Central memory CD8-positive, alpha-beta T cell (primary cell): ENCODE results near the gene FAM107B.
A peak's percentile ranks its signal among the peaks of the same experiment; 100 is the strongest.

Experiments
- ATAC-seq: fragments of 150-1000 bp; cut with Tn5 transposase; replicated peaks from 2 replicates; pipeline ENCODE4 v1.10.0; 2022; ENCODE audit warnings: mild to moderate bottlenecking, moderate FRiP score, moderate number of reproducible peaks; ENCODE audit not compliant: poor library complexity, severe bottlenecking; ENCODE audit errors: extremely low read depth
- DNase-seq, 2 donors: peaks; one replicate each; pipeline ENCODE4 v3.0.0; 2021; ENCODE audit warnings: low spot score in 2 of 2
- H3K27ac Mint-ChIP-seq: one replicate; pipeline ENCODE4 v1.8.0; 2022; ENCODE audit warnings: low read depth, mild to moderate bottlenecking, moderate library complexity, mixed read lengths
- H3K27me3 Mint-ChIP-seq: one replicate; pipeline ENCODE4 v1.8.0; 2022; ENCODE audit warnings: mixed read lengths
- H3K36me3 Mint-ChIP-seq: one replicate; pipeline ENCODE4 v1.8.0; 2022; ENCODE audit warnings: mild to moderate bottlenecking, moderate library complexity, mixed read lengths; ENCODE audit not compliant: insufficient read depth
- H3K4me1 Mint-ChIP-seq: one replicate; pipeline ENCODE4 v1.8.0; 2022; ENCODE audit warnings: mixed read lengths
- H3K4me3 Mint-ChIP-seq: one replicate; pipeline ENCODE4 v1.8.0; 2022; ENCODE audit warnings: mild to moderate bottlenecking, moderate library complexity, mixed read lengths
- H3K9me3 Mint-ChIP-seq: one replicate; pipeline ENCODE4 v1.8.0; 2022; ENCODE audit warnings: mixed read lengths

Gene FAM107B

GRCh38 chr10:14803827-14804226, 29.1 kb upstream of the FAM107B start:
- ATAC-seq (no peak), DNase-seq (no peak)
- peaks cover 2% of the 10 kb centered on the region for H3K36me3 Mint-ChIP-seq
- no peak overlapping the region for H3K27ac Mint-ChIP-seq
- H3K27me3 Mint-ChIP-seq, result no peaks in the 10 kb centered on the region
- H3K4me3 Mint-ChIP-seq, result no peak overlapping the region
- H3K9me3 Mint-ChIP-seq, result no peaks in the 10 kb centered on the region
- H3K4me1 Mint-ChIP-seq, result no peaks in the 10 kb centered on the region

- H3K27ac Mint-ChIP-seq, result no peak overlapping the region
- H3K36me3 Mint-ChIP-seq, result peaks cover 2% of the 10 kb centered on the region
- DNase-seq (no peak), ATAC-seq (no peak)
- H3K9me3 Mint-ChIP-seq, result no peaks in the 10 kb centered on the region
- no peaks in the 10 kb centered on the region for H3K4me1 Mint-ChIP-seq
- H3K4me3 Mint-ChIP-seq, result no peak overlapping the region
- H3K27me3 Mint-ChIP-seq, result no peaks in the 10 kb centered on the region
These were observed 27.0 kb upstream of the FAM107B start for GRCh38 chr10:14801723-14802122.

DNA sequence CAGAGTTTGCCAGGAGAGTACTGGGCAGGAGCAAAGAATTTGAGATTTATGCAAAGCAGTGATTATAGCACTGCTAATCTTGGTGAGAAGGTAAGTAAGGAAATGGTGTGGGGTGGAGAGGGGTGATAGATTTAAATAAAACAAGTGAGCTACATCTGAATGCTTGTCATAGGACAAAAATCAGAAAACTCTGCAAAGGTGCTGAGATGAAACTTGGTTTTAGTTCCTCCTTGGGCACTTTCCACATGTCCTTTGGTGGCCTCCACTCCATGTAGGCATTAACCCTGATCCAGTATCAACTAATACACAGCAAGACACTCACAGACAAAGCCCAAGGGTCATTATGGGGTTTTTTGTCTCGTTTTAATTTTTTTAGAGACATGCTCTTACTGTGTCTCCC, 25.7 kb upstream of the FAM107B start:
- Mint-ChIP-seq H3K27ac (no peak overlapping the region), H3K4me3 (no peak overlapping the region), H3K4me1 (no peaks in the 10 kb centered on the region), H3K27me3 (no peaks in the 10 kb centered on the region), H3K36me3 (peaks cover 2% of the 10 kb centered on the region), H3K9me3 (no peaks in the 10 kb centered on the region)
- DNase-seq, result no peak
- no peak for ATAC-seq

GRCh38 chr10:14798636-14799035, 23.9 kb upstream of the FAM107B start:
- Mint-ChIP-seq H3K36me3 (no peaks in the 10 kb centered on the region), H3K9me3 (no peaks in the 10 kb centered on the region), H3K4me3 (no peak overlapping the region), H3K4me1 (no peaks in the 10 kb centered on the region), H3K27me3 (no peaks in the 10 kb centered on the region), H3K27ac (no peak overlapping the region)
- ATAC-seq (no peak), DNase-seq (no peak)

GRCh38 chr10:14787938-14788337, 13.2 kb upstream of the FAM107B start:
- ATAC-seq (no peak), DNase-seq (no peak)
- Mint-ChIP-seq H3K36me3 (peaks cover 2% of the 10 kb centered on the region), H3K4me1 (peaks cover under 1% of the 10 kb centered on the region), H3K9me3 (peaks cover 6% of the 10 kb centered on the region), H3K27me3 (no peaks in the 10 kb centered on the region), H3K4me3 (no peak overlapping the region), H3K27ac (no peak overlapping the region)

DNA sequence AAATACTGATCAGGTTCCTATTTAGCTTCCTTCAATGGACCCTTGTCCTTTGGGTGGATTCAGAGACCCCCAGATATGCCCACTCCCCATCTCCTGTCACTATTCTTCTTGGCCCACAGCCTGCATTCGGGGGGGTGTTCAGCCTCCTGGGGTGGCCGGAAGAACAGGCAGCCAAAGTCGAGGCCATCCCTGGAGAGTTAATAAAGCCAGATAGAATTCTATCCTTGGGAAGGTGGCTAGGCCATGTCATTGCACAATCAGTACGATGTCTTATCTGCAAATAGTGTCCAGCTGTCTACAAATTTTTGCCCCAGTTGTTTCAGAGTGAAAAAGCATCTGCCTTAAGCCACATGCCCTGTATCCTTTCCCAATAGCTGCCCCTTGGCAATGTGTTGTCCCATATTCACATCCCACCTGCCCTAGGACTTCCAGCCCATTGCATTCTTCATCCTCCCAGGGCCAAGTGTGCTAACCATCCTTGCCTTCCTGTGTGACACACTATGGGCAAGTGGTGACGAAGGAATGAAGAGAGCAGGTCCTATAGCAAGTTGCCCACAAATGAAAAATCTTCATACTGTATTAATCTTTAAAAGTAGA, 9.9 kb upstream of the FAM107B start:
- DNase-seq, result no peak
- Mint-ChIP-seq H3K36me3 (peaks cover 2% of the 10 kb centered on the region), H3K4me1 (peaks cover 4% of the 10 kb centered on the region), H3K27ac (no peak overlapping the region), H3K9me3 (peaks cover 6% of the 10 kb centered on the region), H3K4me3 (no peak overlapping the region), H3K27me3 (no peaks in the 10 kb centered on the region)
- ATAC-seq, result no peak

- no peak overlapping the region for H3K4me3 Mint-ChIP-seq
- peaks cover 6% of the 10 kb centered on the region for H3K9me3 Mint-ChIP-seq
- DNase-seq (no peak), ATAC-seq (no peak)
- peaks cover 4% of the 10 kb centered on the region for H3K4me1 Mint-ChIP-seq
- no peak overlapping the region for H3K27ac Mint-ChIP-seq
- peaks cover 5% of the 10 kb centered on the region for H3K36me3 Mint-ChIP-seq
- no peaks in the 10 kb centered on the region for H3K27me3 Mint-ChIP-seq
These were observed 8.1 kb upstream of the FAM107B start for GRCh38 chr10:14782691-14783363.

- no peak for ATAC-seq
- H3K36me3 Mint-ChIP-seq, result peaks cover 5% of the 10 kb centered on the region
- no peaks in the 10 kb centered on the region for H3K27me3 Mint-ChIP-seq
- no peak overlapping the region for H3K27ac Mint-ChIP-seq
- peaks cover 6% of the 10 kb centered on the region for H3K9me3 Mint-ChIP-seq
- H3K4me3 Mint-ChIP-seq, result no peak overlapping the region
- DNase-seq, result no peak
- H3K4me1 Mint-ChIP-seq, result peaks cover 4% of the 10 kb centered on the region
These were observed 7.1 kb upstream of the FAM107B start for GRCh38 chr10:14781763-14782162.

DNA sequence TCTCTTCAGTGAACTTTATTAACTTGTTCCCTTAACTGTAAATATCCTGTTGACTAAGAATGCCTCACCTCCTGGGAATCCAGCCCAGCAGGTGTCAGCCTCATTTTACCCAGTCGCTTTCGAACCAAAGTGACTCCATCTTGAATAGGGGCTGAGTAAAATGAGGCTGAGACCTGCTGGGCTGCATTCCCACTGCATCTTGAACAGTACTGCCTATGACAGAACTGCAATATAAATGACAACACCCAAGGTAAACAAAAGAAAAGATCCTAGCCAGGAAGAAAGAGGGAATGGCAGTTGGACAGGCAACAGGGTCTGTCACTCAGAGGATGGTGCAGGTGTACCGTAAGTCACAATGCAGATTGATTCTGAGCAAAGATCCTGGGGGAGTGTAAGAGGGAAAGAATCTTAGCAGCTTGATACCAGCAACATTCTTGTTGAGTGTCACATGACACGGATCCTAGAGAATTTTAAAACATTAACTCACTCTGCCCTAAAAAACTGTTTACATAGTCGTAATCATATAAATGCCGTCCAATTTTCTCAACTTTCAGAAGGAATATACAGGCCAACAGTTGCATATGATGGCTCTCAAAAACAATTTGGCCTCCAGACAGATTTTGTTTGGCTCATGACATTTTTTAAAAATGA, 4.4 kb upstream of the FAM107B start:
- DNase-seq, result no peak
- no peak overlapping the region for H3K27ac Mint-ChIP-seq
- H3K9me3 Mint-ChIP-seq, result no peaks in the 10 kb centered on the region
- H3K27me3 Mint-ChIP-seq, result no peaks in the 10 kb centered on the region
- peaks cover 3% of the 10 kb centered on the region for H3K36me3 Mint-ChIP-seq
- H3K4me3 Mint-ChIP-seq, result no peak overlapping the region
- no peak for ATAC-seq
- peaks cover 4% of the 10 kb centered on the region for H3K4me1 Mint-ChIP-seq

DNA sequence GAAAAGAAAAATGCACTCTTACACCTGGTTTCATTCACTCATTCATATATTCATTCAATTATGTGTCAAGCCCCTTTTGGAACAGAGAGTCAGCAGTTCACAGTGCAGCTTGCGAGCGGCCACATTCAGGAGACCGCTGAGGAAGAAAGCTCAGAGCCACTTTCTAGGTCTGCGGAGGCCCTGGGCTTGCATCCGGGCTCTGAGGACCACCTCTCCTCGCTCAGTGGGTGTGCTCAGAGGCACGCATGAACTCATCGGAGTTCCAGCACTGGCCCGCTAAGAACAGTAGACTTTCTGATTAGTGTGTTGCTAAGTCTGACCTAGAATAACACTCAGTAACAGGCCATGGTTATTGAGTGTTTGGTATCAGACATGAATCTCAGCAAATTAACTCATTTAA, 1.8 kb upstream of the FAM107B start:
- Mint-ChIP-seq H3K4me3 (no peak overlapping the region), H3K27ac (no peak overlapping the region), H3K27me3 (no peaks in the 10 kb centered on the region), H3K36me3 (peaks cover 3% of the 10 kb centered on the region), H3K4me1 (no peaks in the 10 kb centered on the region), H3K9me3 (no peaks in the 10 kb centered on the region)
- DNase-seq (no peak), ATAC-seq (no peak)

DNA sequence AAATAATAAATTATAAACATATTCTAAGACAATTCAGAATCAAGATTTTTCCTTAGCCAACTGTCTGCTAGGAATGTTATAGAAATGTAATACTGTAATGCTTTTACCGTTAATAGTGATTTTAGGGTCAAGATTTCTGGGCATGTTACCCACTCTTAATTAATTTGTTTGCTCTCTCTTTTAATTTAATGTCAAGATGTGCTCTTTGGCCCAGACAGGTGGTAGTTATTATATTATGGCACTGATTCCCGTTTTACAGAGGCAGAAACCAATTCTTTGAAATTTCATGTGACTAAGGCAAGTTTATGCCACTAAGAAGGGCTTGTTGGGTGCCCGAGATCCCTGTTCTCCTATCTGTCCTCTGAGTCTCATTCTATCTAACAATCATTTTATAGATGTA, 959 bp upstream of the FAM107B start:
- Mint-ChIP-seq H3K27ac (no peak overlapping the region), H3K27me3 (no peaks in the 10 kb centered on the region), H3K36me3 (peaks cover 3% of the 10 kb centered on the region), H3K4me3 (no peak overlapping the region), H3K4me1 (no peaks in the 10 kb centered on the region), H3K9me3 (no peaks in the 10 kb centered on the region)
- ATAC-seq (no peak), DNase-seq (no peak)

DNA sequence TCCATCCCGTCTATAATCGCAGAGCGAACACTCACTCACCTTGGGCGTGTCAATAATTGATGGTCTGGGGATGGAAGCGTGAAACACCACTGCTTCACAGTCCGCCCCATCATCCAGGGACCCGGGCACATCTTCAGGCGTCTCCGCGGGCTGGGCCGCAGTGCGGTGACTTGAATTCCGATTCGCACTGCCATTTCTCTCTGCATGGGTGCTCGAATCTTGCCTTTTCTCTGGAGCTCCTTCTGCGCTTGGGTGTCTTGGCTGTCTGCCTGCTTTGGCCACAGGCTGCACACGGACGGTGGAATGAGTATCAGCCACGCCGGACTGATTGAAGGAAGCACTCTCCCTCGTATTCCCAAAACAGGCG, 500 bp downstream of the FAM107B start:
- Mint-ChIP-seq H3K4me3 (no peak overlapping the region), H3K27me3 (no peaks in the 10 kb centered on the region), H3K27ac (peak overlapping the region; percentile 32), H3K9me3 (no peaks in the 10 kb centered on the region), H3K36me3 (peaks cover 3% of the 10 kb centered on the region), H3K4me1 (no peaks in the 10 kb centered on the region)
- DNase-seq, result no peak
- no peak for ATAC-seq

GRCh38 chr10:14773551-14774213, 1.0 kb downstream of the FAM107B start:
- H3K27ac Mint-ChIP-seq, result peak overlapping the region; percentile 32
- no peaks in the 10 kb centered on the region for H3K27me3 Mint-ChIP-seq
- no peaks in the 10 kb centered on the region for H3K4me1 Mint-ChIP-seq
- DNase-seq, result no peak
- H3K9me3 Mint-ChIP-seq, result no peaks in the 10 kb centered on the region
- no peaks in the 10 kb centered on the region for H3K36me3 Mint-ChIP-seq
- no peak overlapping the region for H3K4me3 Mint-ChIP-seq
- no peak for ATAC-seq
